ENCODE data around the gene NEK10. TPM values are rescaled to one million over a fixed set of nuclear protein-coding genes. Genes with fewer than 3 reads are reported as not detected.

NEK10 gene
- total RNA-seq, 2 experiments from 2014 or later: 0.28 to 1.3 TPM

DNA sequence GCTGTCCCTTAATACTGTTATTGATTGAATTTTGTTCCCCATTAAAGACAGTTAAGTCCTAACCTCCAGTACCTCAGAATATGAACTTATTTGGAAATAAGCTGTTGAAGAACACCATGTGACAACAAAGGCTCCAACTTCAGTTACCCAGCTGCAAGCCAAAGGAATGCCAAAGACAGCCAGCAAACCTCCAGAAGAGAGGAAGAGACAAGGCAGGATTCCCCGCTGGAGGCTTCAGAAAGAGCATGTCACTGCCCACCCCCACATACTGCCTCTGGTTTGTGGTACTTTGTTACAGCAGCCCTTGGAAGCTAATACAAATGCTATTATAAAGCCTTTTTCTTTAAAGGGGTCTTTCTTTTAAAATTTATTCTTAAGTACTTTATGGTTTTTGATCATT is 18.4 kb upstream of the NEK10 start:
- BruUV-seq (replicated peaks): no TSS peak
- Histone ChIP-seq H2AFZ (ENCODE audit: low read length) (no peak overlapping the region), H3K4me2 (ENCODE audit: low read length) (no peak overlapping the region), H3K9me2 (ENCODE audit: insufficient read depth, low read length) (no peaks in the 10 kb centered on the region), H4K20me1 (ENCODE audit: insufficient read depth, low read length) (no peaks in the 10 kb centered on the region), H3K36me3 (ENCODE audit: insufficient read depth, low read length) (peaks cover 30% of the 10 kb centered on the region), H3K27ac (ENCODE audit: low read depth, low read length, poor library complexity, severe bottlenecking) (no peak overlapping the region), H3K9me3 (ENCODE audit: low read length) (no peaks in the 10 kb centered on the region), H3K4me1 (ENCODE audit: insufficient read depth, low read length, poor library complexity, severe bottlenecking) (no peaks in the 10 kb centered on the region), H3K4me3 (ENCODE audit: low read depth, low read length, poor library complexity, severe bottlenecking) (no peak overlapping the region), H3K79me2 (ENCODE audit: insufficient read depth, low read depth, low read length) (no peaks in the 10 kb centered on the region)
- DNase-seq (ENCODE audit: low spot score): no peak
- POLR2A ChIA-PET: no interaction called here
- CTCF ChIA-PET (ENCODE audit: unreplicated experiment): no interaction called here
- no peak for TF ChIP-seq CTCF (conservative IDR thresholded peaks at IDR 0.05; ENCODE audit: low read length)
- TF ChIP-seq EZH2phosphoT487 (IDR thresholded peaks at IDR 0.05; ENCODE audit: borderline replicate concordance, low read depth, low read length): no peak
- intact Hi-C loops (cut with micrococcal nuclease; ENCODE audit: unreplicated experiment): no loop called here

GRCh38 chr3:27385504-27385903 is 16.3 kb upstream of the NEK10 start:
- POLR2A ChIA-PET: interaction anchor here (0.6 kb wide), 1 partner anchor 339 kb away, joined by 5 read pairs; no protein-coding TSS in a partner anchor
- Histone ChIP-seq H3K27ac (ENCODE audit: low read depth, low read length, poor library complexity, severe bottlenecking) (no peak overlapping the region), H3K9me3 (ENCODE audit: low read length) (no peaks in the 10 kb centered on the region), H4K20me1 (ENCODE audit: insufficient read depth, low read length) (no peaks in the 10 kb centered on the region), H3K4me3 (ENCODE audit: low read depth, low read length, poor library complexity, severe bottlenecking) (no peak overlapping the region), H3K9me2 (ENCODE audit: insufficient read depth, low read length) (no peaks in the 10 kb centered on the region), H3K36me3 (ENCODE audit: insufficient read depth, low read length) (peaks cover 39% of the 10 kb centered on the region), H3K4me2 (ENCODE audit: low read length) (no peak overlapping the region), H3K4me1 (ENCODE audit: insufficient read depth, low read length, poor library complexity, severe bottlenecking) (no peaks in the 10 kb centered on the region), H2AFZ (ENCODE audit: low read length) (no peak overlapping the region), H3K79me2 (ENCODE audit: insufficient read depth, low read depth, low read length) (no peaks in the 10 kb centered on the region)
- intact Hi-C loops (cut with micrococcal nuclease; ENCODE audit: unreplicated experiment): no loop called here
- no TSS peak for BruUV-seq (replicated peaks)
- TF ChIP-seq EZH2phosphoT487 (IDR thresholded peaks at IDR 0.05; ENCODE audit: borderline replicate concordance, low read depth, low read length) (no peak), CTCF (conservative IDR thresholded peaks at IDR 0.05; ENCODE audit: low read length) (no peak)
- CTCF ChIA-PET (ENCODE audit: unreplicated experiment): no interaction called here
- DNase-seq (ENCODE audit: low spot score): no peak

- no peaks in the 10 kb centered on the region for H3K4me1 ChIP-seq (ENCODE audit: insufficient read depth, low read length, poor library complexity, severe bottlenecking)
- no peak overlapping the region for H3K4me2 ChIP-seq (ENCODE audit: low read length)
- CTCF ChIA-PET (ENCODE audit: unreplicated experiment): no interaction called here
- no peaks in the 10 kb centered on the region for H3K9me2 ChIP-seq (ENCODE audit: insufficient read depth, low read length)
- peaks cover 39% of the 10 kb centered on the region for H3K36me3 ChIP-seq (ENCODE audit: insufficient read depth, low read length)
- no peak overlapping the region for H2AFZ ChIP-seq (ENCODE audit: low read length)
- no peak for DNase-seq (ENCODE audit: low spot score)
- H3K27ac ChIP-seq (ENCODE audit: low read depth, low read length, poor library complexity, severe bottlenecking): no peak overlapping the region
- intact Hi-C loops (cut with micrococcal nuclease; ENCODE audit: unreplicated experiment): no loop called here
- no peaks in the 10 kb centered on the region for H3K79me2 ChIP-seq (ENCODE audit: insufficient read depth, low read depth, low read length)
- BruUV-seq (replicated peaks): no TSS peak
- TF ChIP-seq CTCF (conservative IDR thresholded peaks at IDR 0.05; ENCODE audit: low read length) (no peak), EZH2phosphoT487 (IDR thresholded peaks at IDR 0.05; ENCODE audit: borderline replicate concordance, low read depth, low read length) (no peak)
- H3K4me3 ChIP-seq (ENCODE audit: low read depth, low read length, poor library complexity, severe bottlenecking): no peak overlapping the region
- POLR2A ChIA-PET: interaction anchor here (0.8 kb wide), 1 partner anchor 105 kb away, joined by 4 read pairs; no protein-coding TSS in a partner anchor
- H4K20me1 ChIP-seq (ENCODE audit: insufficient read depth, low read length): no peaks in the 10 kb centered on the region
- no peaks in the 10 kb centered on the region for H3K9me3 ChIP-seq (ENCODE audit: low read length)
Measured at GRCh38 chr3:27384191-27384590, 15.0 kb upstream of the NEK10 start.

All from OCI-LY7 (cell line).